Measurements from ENCODE around the gene ENOX1.

Gene ENOX1

DNA sequence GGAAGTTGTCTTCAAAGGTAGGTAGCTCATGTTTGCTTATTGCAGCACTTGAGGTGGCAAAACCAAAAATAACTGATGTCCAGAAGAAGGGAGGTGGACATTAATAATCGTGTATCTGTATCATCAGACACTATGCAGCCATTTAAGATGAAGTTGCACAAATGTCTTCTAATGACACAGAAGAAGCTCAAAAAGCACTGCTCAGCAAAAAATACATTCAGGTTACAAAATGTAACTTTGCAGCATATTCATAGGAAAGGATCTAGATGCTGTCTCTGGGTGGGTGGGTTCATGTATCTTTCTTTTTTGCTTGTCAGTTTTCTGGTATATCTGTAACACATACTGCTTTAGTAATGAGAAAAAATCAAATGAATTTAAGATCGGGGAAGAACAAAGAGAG, 515.6 kb downstream of the ENOX1 start:
- no peak for DNase-seq

DNA sequence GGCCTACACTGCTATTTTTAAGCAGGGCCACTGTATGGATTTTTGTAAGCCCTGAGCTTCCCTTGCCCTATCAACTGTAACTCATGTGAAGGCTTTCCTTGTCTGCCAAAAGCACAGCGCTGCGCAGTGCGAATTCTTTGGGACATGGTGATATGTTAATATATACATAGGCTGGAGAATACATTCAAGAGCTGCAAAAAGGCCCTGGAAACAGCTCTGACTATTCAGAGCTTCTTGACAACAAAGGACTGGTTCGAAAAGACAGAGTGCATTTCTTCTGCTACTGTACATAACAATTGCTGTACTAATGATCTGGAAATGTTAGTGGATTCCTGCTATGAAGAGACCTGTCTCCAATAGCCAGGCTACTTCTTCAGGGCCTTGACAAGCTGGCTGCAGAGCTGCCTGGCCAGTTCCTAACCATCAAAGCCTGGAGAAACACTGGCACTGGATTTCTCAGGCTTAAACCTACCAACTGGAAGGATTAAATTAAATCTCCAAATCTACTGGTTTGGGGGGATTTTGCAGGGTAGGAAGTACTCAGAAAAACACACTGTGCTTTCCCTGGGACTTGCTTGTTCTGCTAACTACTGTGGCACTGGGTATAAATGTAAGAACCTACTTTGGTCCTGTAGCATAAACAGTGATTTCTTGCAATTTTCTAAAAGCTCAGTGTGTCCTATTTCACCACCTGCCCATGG, 516.5 kb downstream of the ENOX1 start:
- no peak for DNase-seq

DNA sequence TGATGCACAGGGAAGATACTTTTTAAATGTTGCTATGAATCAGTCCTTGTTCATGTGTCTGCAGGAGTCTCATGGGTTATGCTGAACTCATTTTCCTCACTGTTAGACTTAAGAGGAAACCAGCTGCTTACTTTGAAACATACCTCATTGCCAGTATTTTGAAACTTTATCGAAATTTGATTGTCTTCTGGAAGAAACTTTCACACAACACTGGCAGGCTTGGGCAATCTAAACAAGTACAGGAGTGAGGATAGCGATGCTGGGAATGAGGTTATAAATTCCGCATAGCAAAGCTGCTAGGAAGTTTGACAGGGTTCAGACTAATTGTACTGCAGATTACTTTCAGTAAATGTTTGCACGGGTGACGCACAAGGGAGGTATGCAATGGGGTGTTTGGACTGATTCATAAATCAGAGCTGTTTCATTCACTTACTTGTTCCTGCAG, 517.7 kb downstream of the ENOX1 start:
- no peak for DNase-seq

DNA sequence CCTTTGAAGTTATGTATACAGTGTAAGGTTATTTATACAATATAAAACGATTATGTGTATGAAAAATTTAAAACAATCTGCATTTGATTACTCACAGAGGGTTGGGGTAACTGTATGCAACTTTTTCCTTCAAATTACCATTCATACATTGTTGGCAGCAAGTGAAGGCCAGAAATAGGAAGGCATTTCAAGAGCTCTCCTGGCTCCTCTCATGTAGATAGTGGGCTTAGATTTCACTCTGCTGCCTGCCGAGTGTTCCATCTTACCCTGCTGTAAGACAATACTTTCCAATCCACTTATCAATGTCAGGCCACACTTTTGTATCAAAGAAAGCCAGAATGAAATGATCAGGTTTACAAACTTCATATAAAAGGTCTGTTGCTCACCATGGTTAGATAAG, 518.1 kb downstream of the ENOX1 start:
- no peak for DNase-seq

DNA sequence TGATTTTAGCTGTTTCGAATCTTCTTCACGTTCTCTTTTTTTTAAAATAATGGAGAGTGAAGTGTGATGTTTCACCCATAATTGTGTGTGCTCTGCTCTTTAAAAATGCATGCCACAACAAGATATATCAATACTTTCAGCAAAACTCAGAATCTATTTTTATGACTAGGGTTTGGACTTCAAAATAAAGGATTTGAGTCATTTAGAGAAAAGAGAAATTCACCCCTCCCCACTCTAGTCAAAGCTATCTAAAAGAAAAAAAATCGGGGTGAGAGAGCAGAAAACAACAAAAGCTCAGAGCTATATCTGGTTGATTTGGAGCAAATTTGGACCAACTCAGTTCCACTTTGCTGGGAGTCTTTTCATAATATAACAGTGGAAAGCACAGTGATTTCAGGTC, 518.9 kb downstream of the ENOX1 start:
- no peak for DNase-seq

DNA sequence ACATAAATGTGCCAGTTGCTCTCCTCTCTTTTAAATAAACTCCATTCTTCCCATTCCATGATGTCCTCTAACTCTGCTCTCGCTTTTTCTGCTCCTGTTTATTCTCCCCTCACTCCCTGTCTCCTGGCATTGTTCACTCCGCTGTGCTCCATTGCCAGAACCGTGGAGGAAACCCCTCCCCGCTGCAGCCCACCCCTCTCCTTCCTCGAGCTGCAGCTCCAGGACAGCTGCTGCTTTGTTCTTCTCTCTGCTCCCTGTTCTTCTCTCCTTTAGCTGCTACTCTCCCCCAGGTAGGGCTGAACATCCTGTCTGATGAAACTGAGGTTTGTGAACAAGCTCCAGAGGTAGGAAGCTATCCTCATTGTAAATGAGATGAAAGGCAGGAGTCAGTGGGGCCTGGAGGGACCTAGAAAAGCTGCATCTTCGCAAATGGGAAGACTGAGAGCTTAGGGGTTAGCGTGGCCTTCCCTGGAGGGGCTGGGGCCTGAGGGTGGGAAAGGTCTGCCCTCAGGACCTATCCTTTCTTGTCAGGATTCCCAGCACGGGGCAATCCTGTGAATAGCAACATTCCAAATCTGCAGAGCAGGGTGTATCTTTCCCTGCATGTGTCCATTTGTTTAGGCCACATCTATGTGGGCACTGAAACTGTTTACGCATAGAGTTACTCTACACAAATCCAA, 519.7 kb downstream of the ENOX1 start:
- no peak for DNase-seq

DNA sequence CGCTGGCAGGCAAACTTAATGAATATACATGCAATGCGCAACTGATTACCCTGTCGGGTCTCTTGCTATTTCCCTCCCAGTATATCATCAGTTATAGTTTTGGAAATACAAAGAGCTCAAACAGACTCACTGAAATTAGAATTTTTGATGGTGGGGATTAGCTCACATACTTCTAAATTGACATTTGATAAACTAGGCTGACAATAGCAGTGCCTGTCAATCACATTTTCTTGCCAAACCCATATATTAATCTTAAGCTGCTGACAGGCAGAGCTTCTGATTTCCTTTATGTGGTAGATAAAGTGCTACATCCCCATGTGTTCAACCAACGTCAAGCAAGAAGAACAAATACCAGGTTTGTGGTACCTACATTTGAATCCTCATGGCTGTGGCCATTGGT, 521.7 kb downstream of the ENOX1 start:
- DNase-seq = no peak

DNA sequence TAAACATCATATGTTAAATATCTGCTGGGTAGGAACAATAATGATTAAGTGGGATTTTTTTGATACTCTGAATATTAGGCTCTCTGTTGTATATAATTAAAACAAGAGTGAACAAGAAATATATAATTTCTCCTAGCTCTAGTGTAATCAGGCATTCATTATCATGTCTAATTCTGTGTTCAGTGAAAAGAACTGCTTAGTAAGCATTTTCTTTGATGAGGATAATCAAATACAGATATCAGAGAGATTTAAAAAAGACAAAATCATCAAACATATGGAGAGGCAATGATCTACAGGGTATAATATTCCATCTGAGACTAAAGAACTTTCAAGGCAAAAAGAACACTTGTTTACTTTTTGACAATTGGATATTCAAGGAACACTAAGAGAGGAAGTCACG, 522.3 kb downstream of the ENOX1 start:
- no peak for DNase-seq

DNA sequence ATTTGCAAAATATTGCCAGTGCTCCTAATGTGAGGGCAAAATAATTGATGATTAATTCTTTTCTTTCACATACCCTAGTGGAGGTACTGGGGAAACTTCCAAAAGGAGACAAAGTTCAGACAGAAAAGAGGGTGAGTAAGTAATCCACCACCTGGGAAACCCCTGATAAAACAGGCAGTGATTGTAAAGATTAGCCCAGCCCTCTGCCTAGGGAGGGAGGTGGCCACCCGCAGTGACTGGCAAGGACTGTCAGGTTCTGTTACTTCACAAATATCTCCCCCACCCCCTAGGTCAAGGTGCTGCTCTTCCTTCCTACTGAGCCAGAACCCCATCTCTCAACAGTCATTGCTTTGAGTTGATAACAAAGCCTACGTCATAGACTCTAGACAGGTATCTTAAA, 523.7 kb downstream of the ENOX1 start:
- no peak for DNase-seq

DNA sequence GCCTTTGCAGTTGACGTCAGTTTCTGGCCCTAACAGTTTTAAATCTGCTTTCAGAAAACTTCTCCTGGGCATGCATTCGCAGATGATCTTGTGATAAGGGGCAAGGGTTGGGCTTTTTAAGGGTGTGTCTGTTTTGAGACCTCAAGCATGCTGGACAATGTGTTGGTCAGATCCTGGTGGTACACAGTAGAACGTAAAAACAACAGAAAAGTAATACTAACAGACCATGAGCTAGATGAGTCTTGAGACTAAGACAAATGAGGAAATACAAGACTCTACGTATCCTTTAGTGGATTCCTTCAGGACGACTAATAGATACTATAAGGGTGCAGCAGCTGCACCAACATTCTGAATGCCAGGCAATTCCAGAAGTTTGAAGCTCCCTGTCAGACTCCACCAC, 525.8 kb downstream of the ENOX1 start:
- no peak for DNase-seq

DNA sequence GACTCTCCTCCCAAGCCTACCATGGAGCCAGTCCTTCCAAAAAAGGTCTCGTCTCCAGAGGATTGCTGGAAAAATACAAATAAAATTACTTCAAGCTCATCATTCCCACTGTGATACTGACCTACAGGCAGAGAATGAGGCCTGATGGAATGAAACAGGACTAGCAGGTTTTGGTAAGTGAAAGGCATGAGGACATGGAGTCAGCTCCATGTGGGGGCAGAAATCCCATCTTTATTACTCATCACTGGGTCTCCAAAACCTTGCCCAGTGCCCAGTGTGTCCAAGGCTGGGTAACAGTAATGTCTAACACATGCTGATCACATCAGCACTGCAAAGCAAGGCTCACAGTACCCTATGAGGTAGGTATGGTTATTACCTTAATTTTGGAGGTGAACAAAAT, 528.0 kb downstream of the ENOX1 start:
- DNase-seq = no peak

DNA sequence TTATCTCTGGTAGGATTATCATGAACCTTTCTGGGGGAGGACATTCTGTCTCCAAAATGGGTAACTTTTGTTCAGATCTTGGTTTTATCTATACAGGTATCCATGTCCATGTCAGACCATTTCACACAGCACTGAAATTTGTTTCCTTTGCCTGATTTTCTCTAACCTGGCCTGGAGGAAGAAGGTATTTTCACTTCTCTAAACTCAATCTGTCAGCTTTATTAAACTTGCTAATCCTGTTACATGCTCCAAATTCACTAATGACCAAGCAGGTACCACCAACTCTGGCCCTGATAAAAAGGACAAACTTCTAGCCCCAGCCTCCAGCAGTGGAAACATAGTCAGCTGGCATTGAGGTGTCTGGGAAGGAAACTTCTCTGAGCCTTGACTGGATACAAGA, 529.0 kb downstream of the ENOX1 start:
- no peak for DNase-seq

DNA sequence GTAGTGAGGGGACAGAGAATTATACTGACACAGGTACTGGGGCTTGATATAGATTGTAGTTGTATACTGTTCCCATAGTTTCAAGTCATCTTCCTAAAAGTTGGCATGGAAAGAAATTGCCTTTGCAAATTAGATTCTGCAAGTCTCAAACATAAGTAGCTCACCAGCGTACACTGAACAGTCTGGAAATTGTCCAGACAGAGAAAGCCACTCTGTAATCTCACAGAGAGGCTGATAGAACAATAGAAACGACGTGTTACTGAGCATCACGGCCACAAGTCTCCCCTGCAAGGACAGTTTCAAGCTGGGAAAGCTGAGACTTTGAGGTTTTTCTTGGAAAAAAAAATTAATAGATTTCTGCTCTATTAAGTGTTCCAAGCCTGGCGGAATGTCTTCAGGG, 534.8 kb downstream of the ENOX1 start:
- no peak for DNase-seq

DNA sequence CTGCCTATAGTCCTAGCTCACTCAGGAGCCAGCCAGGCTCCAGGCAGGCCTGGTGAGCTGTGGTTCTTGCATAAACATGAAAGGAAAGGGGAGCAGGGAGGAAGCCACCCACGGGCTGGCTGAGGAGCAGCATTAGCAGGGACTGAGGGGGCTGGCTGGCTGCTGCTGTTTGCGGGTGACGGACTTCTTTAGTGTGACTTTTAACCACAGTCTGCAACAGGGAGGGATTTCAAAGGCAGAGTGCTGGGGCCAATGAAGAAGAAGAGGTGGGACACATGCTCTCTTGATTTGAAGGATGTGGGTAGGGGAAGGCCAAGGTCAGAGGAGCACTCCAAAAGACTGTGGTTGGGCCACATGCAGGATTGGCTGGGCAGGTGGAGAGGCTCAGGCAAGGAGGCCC, 540.4 kb downstream of the ENOX1 start:
- DNase-seq = no peak

DNA sequence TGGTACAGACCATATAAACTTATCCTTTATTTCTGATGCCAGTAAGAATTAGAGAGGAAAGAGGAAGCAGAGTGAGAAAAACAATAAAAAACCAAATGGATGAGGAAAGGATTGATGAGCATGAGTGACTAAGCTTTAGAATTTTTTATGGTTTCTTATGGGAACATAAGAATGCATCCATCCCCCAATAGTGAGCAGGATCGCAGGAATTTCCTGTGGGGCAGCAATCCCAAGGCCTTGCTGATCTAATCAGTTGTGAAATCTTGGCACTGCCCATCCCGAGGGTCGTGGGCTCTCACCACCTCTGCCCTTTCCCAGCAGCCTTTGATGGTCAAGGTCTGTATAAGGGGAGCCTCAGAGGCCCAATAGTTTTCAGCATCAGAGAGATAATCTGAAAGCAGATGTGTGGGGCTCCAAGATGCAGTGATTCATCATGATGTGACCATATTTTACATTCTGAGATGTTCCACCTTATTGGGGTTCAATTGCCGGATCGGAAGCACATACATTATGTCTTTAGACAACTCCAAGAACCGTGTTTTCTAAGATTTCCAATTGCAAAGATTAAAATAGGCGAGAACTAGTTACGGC, 541.3 kb downstream of the ENOX1 start:
- DNase-seq = no peak

DNA sequence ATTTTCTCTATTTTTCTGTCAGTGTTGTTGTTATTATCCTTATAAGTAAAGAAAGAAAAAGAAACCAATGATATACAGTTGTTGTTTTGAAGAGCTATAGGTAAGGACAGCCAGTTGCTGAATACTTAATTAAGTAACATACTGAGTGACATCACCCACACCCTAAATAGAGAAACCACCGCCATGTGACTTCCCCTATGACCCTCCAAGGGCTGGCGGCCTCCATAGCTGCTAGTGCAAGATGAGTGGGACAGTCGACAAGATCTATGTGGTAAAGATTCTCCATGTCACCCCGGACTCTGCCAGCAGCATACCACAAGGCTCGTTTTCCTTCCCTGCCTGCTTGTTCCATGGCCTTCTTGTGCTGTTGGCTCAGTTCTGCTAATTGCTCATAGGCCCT, 542.3 kb downstream of the ENOX1 start:
- no peak for DNase-seq

DNA sequence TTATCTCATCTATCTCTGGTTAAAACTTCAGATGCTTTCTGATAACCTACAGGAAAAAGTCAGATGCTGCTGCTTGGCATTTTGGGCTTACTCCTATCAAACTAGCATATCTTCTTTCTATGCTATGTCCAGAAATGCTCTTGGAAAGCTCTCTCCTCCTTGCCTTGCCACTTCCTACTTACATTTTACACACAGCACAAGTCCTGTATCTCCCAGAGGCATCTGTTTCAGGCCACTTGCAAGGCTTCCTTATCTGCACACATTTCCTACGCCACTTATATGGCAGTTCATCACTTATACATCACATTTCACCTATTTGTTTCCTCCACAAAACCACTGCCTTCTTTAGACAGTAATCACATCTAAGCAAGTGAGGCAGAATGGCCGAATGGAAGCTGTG, 543.1 kb downstream of the ENOX1 start:
- no peak for DNase-seq

DNA sequence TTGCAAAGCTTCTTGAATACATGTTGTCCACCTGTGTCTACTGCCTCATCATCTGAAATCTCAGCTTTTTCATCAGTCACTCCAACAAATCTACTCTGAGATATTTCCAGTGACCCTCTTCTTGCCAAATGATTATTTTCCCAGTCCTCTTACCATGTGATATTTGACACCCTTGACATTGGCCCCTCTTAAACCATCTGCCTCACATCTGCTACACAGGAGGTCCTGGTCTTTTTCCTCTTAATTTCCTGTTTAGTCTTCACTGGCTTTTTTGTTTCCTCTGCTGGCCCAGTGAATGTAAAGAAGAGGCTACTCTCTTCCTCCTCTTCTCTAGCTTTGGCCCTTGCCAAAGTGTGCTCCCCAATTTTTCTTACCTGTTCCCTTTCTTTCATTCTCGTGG, 544.7 kb downstream of the ENOX1 start:
- no peak for DNase-seq

DNA sequence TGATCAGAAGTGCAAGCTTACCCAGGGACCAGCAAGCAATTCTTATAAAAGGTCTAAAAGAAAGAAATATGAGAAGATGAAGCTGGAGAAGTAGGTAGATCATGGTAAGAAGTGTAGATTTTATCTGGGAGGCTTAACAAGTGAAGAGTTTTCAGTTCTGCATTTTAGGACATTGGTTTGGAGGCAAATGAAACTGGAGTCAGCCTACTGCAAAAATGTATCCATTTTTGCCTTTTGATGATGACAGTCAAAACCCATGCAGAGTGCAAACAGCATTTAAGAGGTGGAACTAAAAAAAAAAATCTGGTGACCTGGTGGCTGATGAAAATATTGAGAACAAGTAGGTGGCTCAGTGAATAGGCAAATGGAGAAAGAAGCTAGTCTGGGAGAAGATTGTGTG, 546.5 kb downstream of the ENOX1 start:
- no peak for DNase-seq

DNA sequence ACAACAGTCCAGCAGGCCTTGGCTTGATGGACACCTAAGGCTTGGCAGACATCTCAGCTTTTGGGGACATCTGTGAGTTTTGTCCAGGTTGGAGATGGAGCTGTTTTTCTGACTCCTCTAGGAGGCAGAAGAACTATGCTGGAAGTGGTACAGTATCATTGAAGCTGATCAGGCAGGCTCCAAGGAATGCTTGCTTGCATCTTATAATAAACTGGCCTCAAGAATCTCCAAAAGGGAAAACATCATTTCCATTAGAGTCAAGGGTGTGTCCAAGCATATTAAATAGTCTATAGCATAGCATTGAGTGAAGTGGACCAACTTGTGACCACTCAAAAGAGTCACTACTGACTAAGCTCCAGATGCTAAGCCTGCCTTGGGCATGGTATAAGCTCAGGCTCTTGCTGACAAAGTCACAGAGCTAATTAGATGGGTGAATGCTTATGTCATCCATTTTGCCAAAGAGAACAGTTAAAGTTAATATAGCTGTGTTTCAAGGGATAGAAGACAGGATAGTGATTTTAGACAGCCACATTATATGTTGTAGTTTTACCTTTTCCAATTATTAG, 547.4 kb downstream of the ENOX1 start:
- no peak for DNase-seq

DNA sequence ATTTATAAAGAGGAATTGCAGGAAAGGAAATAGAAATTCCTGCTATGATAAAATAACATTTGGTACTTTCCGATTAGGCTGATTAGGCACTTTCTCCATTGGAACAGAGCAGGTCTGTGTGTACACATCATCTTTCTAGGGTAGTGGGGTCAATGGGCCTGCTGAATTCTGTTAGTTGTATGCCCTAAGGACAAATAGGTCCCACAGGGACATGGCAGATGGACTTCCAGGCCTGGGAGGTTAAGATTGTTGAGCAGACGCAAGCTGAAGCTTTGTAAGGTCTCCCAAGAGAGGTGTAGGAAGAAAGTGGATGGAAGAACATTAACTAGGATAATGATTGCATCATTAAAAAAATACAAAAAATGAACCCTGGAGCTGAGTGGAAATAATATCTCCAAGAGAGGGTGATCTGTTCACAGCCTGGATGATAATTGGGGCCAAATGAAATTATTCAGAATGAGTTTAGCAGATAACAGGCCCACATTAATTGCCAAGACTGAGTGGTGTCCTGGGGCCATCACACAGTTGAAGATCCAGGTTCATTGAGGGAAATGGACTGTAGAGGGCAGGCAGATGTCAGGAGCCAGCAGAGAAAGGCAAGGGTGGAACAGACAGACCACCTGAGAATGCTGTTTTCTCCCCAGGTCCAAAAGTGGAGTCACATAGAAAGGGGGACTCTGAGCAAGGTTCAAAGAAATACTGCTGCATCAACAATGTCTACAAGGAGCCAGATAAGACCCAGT, 548.3 kb downstream of the ENOX1 start:
- DNase-seq = no peak

DNA sequence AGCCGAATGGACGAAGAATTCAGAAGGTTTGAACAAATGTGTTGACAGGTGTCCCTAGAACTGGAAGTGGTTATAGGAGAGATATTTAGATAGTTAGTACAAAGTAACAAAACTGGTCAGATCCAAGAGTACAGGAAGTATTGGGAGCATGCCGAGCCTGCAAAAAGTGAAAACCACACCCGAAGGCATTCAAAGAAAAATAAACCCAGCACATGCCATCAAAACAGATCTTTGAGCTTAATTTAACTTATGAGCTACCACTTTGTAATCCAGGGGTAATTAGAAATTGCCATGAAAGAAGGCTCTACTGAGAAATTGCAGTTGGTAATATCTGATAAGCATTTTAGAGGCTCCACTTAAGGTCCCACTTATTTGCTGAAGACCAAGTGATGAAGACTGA, 549.2 kb downstream of the ENOX1 start:
- DNase-seq = no peak

DNA sequence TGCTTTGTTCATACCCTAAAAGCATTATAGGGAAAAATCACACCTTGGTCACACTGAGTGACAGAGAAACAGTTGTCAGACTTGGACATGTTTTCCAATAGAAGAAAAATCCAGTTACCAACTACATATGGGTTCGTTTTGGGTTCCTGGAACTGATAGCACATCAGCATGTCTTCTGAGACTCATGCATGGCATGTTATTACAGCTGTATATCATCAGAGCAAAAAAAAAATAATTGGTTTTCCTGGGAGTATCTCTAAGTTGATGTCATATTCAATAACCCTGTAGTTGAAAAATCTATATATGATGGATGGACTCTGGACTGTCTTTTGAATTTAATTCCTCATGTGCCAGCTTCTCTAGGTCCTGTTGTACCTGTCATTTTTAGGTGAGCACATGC, 551.7 kb downstream of the ENOX1 start:
- no peak for DNase-seq

DNA sequence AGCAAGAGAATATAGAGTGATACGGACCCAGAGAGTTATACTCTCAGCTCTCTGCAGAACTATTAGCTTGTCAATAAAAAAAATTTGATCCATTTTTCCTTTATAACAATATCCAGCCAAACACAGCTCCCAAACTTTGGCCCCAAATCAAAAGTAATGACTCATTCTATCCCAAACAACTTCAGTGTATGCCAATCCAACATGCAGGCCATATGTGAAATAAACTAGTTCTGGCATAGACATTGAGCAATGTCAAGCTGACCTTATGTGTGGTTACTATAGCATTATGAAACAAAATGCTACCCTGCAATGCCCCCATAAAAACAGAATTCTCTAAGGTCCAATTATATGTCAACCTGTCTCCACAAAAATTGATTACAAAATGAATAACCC, 553.9 kb downstream of the ENOX1 start:
- DNase-seq = no peak

Data from AML-193 (cell line).